MCF 10A (cell line): Measurements from ENCODE around the gene PPP3R1. TPM values are rescaled to one million over a fixed set of nuclear protein-coding genes. Genes with fewer than 3 reads are reported as not detected.

Source experiments
- BruUV-seq: library from RNA; stranded (reverse); fragments of 400-500 nt; replicated peaks from 2 replicates; lab custom pipeline; 2021; lab: Mats Ljungman, UMichigan
- CTCF ChIA-PET: fragments of 300-600 bp; sonication (Branson Sonifier 250); formaldehyde crosslinking; extraction: SDS; loops from one replicate; lab custom pipeline; 2021; ENCODE audit warnings: antibody characterized with exemption, inconsistent platforms; lab: Yijun Ruan, JAX
- POLR2A ChIA-PET: fragments of 300-600, 350-650 bp; sonication (Branson Sonifier 250); formaldehyde crosslinking; extraction: SDS; loops from one replicate; lab custom pipeline; 2020; ENCODE audit warnings: antibody characterized with exemption, inconsistent platforms; lab: Yijun Ruan, JAX
- DNase-seq: peaks from one replicate; pipeline ENCODE4 v3.0.0-alpha.2; 2018; ENCODE audit not compliant: unreplicated experiment
- H3K27ac Mint-ChIP-seq: one replicate; pipeline ENCODE4 v1.8.0; 2022; ENCODE audit warnings: mild to moderate bottlenecking, low read depth, mixed read lengths; ENCODE audit not compliant: unreplicated experiment
- H3K27me3 Mint-ChIP-seq: one replicate; pipeline ENCODE4 v1.8.0; 2022; ENCODE audit warnings: mixed read lengths; ENCODE audit not compliant: insufficient read depth, unreplicated experiment
- H3K36me3 Mint-ChIP-seq: one replicate; pipeline ENCODE4 v1.8.0; 2022; ENCODE audit warnings: mild to moderate bottlenecking, moderate library complexity, mixed read lengths; ENCODE audit not compliant: insufficient read depth, unreplicated experiment
- H3K4me1 Mint-ChIP-seq: one replicate; pipeline ENCODE4 v1.8.0; 2022; ENCODE audit warnings: mixed read lengths; ENCODE audit not compliant: insufficient read depth, unreplicated experiment
- H3K4me3 Mint-ChIP-seq: one replicate; pipeline ENCODE4 v1.8.0; 2022; ENCODE audit warnings: mild to moderate bottlenecking, moderate library complexity, mixed read lengths; ENCODE audit not compliant: unreplicated experiment
- H3K9me3 Mint-ChIP-seq: one replicate; pipeline ENCODE4 v1.8.0; 2022; ENCODE audit warnings: mixed read lengths; ENCODE audit not compliant: unreplicated experiment
- intact Hi-C: fragments of 100-400 bp; cut with micrococcal nuclease; formaldehyde crosslinking; loops from 2 replicates; pipeline ENCODE4 v1.14.1; 2022
- total RNA-seq: library from RNA; stranded (reverse); gene quantifications from 2 replicates; pipeline ENCODE4 v1.2.3, GENCODE V29; 2022
- TF ChIP-seq, protein P1 (sequence below): fragments of 200-600 bp; IDR thresholded peaks from one replicate; pipeline ENCODE4 v1.8.0; 2022; ENCODE audit warnings: antibody characterized with exemption, mild to moderate bottlenecking; ENCODE audit not compliant: unreplicated experiment

The PPP3R1 gene
- total RNA-seq, 1 experiment from 2014 or later, result 54.6 TPM

- no TSS peak for BruUV-seq
- no peaks in the 10 kb centered on the region for H3K9me3 Mint-ChIP-seq
- H3K36me3 Mint-ChIP-seq, result peaks cover 66% of the 10 kb centered on the region
- DNase-seq, result no peak
- H3K27me3 Mint-ChIP-seq, result no peaks in the 10 kb centered on the region
- TF ChIP-seq, protein P1, sequence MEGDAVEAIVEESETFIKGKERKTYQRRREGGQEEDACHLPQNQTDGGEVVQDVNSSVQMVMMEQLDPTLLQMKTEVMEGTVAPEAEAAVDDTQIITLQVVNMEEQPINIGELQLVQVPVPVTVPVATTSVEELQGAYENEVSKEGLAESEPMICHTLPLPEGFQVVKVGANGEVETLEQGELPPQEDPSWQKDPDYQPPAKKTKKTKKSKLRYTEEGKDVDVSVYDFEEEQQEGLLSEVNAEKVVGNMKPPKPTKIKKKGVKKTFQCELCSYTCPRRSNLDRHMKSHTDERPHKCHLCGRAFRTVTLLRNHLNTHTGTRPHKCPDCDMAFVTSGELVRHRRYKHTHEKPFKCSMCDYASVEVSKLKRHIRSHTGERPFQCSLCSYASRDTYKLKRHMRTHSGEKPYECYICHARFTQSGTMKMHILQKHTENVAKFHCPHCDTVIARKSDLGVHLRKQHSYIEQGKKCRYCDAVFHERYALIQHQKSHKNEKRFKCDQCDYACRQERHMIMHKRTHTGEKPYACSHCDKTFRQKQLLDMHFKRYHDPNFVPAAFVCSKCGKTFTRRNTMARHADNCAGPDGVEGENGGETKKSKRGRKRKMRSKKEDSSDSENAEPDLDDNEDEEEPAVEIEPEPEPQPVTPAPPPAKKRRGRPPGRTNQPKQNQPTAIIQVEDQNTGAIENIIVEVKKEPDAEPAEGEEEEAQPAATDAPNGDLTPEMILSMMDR, result no peak
- intact Hi-C loops, result no loop called here
- peaks cover 8% of the 10 kb centered on the region for H3K4me1 Mint-ChIP-seq
- ChIA-PET CTCF (interaction anchor here (1.1 to 2.2 kb wide), 4 partner anchors 10 to 115 kb away, joined by 5 to 13 read pairs (median 6); partner anchors contain the start of gene PNO1), POLR2A (interaction anchor here (0.7 to 5.7 kb wide), 4 partner anchors 10 to 136 kb away, joined by 3 to 32 read pairs (median 5); partner anchors contain the start of genes PNO1 and PPP3R1)
- H3K27ac Mint-ChIP-seq, result no peak overlapping the region
- no peak overlapping the region for H3K4me3 Mint-ChIP-seq
Observed at GRCh38 chr2:68167186-68167585, 85.1 kb downstream of the PPP3R1 start.

GRCh38 chr2:68163641-68164040 lies 88.7 kb downstream of the PPP3R1 start:
- no peak for DNase-seq
- H3K9me3 Mint-ChIP-seq, result no peaks in the 10 kb centered on the region
- no peaks in the 10 kb centered on the region for H3K27me3 Mint-ChIP-seq
- H3K4me3 Mint-ChIP-seq, result no peak overlapping the region
- no TSS peak for BruUV-seq
- intact Hi-C loops, result no loop called here
- ChIA-PET CTCF (interaction anchor here (0.6 kb wide), 1 partner anchor 734 kb away, joined by 3 read pairs; no protein-coding TSS in a partner anchor), POLR2A (no interaction called here)
- TF ChIP-seq, protein P1, result no peak
- H3K36me3 Mint-ChIP-seq, result peaks cover 91% of the 10 kb centered on the region
- H3K27ac Mint-ChIP-seq, result no peak overlapping the region
- peaks cover 11% of the 10 kb centered on the region for H3K4me1 Mint-ChIP-seq

DNA sequence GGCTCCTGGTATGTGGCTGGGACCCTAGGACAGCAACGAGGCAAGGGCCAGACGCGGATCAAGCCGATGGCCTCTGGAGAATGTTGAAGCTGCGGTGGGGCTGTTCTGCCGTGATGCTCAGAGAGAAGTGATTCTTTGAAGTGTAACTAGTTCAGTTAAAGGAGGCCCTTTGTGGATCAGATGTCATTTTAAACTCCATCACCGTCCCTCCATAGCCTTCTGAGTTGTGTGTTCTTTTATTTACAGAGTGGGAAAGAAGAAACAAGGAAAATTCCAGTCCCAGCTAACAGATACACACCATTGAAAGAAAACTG lies 94.2 kb downstream of the PPP3R1 start:
- H3K36me3 Mint-ChIP-seq, result peaks cover 50% of the 10 kb centered on the region
- H3K4me1 Mint-ChIP-seq, result peaks cover 12% of the 10 kb centered on the region
- no peaks in the 10 kb centered on the region for H3K27me3 Mint-ChIP-seq
- intact Hi-C loops, result loop anchor here (5.0 kb wide), 2 partner anchors 34 to 94 kb away; partner anchors contain the start of gene PPP3R1
- no peaks in the 10 kb centered on the region for H3K9me3 Mint-ChIP-seq
- DNase-seq, result no peak
- peak overlapping the region; percentile 98 for H3K4me3 Mint-ChIP-seq
- CTCF ChIA-PET, result interaction anchor here (1.1 to 2.5 kb wide), 4 partner anchors 10 to 284 kb away, joined by 3 to 13 read pairs (median 11); no protein-coding TSS in a partner anchor
- TF ChIP-seq, protein P1, result no peak
- POLR2A ChIA-PET, result interaction anchor here (0.6 to 3.4 kb wide), 28 partner anchors 11 to 134 kb away, joined by 3 to 66 read pairs (median 5); partner anchors contain the start of genes C1D and PPP3R1
- peak overlapping the region; percentile 100 for H3K27ac Mint-ChIP-seq
- BruUV-seq, result TSS peak; percentile 66

- no peaks in the 10 kb centered on the region for H3K27me3 Mint-ChIP-seq
- ChIA-PET POLR2A (interaction anchor here (0.6 to 3.4 kb wide), 35 partner anchors 11 to 1003 kb away, joined by 3 to 66 read pairs (median 5); partner anchors contain the start of genes C1D and PPP3R1), CTCF (interaction anchor here (0.6 to 2.5 kb wide), 9 partner anchors 11 to 1050 kb away, joined by 3 to 13 read pairs (median 4); no protein-coding TSS in a partner anchor)
- TF ChIP-seq, protein P1, result no peak
- peaks cover 45% of the 10 kb centered on the region for H3K36me3 Mint-ChIP-seq
- BruUV-seq, result no TSS peak
- H3K9me3 Mint-ChIP-seq, result no peaks in the 10 kb centered on the region
- intact Hi-C loops, result loop anchor here (1.0 to 5.0 kb wide), 4 partner anchors 35 to 95 kb away; partner anchors contain the start of genes C1D and PPP3R1
- peak; percentile 95 for DNase-seq
- peaks cover 12% of the 10 kb centered on the region for H3K4me1 Mint-ChIP-seq
- H3K27ac Mint-ChIP-seq, result peak within 1 kb of the TSS; percentile 100
- H3K4me3 Mint-ChIP-seq, result peak within 1 kb of the TSS; percentile 98
Observed at GRCh38 chr2:68157402-68158133, 94.8 kb downstream of the PPP3R1 start, which contains the start of gene PNO1. Gene PNO1 (plus strand): TSS chr2:68157888. CDS start chr2:68157935, 47 bp downstream.
